ENCODE results near the gene LEMD3.
"Not testable (repeated sequence)": the region's sequence is repeated elsewhere in the genome, so short reads cannot be mapped to it uniquely, and the experiment has no call there.

DNA sequence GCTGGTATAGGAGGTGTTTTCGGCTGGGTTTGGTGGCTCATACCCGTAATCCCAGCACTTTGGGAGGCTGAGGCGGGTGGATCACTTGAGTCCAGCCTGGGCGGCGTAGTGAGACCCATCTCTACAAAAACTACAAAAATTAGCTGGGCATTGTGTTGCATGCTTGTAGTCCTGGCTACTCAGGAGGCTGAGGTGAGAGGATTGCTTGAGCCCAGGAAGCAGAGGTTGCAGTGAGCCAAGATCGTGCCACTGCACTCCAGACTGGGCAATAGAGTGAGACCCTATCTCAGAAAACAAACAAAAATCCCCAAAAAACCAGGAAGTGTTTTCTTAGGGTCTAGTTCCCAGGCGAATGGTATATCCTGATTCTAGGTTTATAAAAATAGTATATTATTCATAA, 116.1 kb downstream of the LEMD3 start:
- TF ChIP-seq REST (IDR thresholded peaks at IDR 0.05; ENCODE audit: insufficient read depth in 1 of 2, low read depth in 2 of 2, low read length in 1 of 2); POLR2AphosphoS5 (IDR thresholded peaks at IDR 0.05; ENCODE audit: low read depth, low read length); SIN3A (IDR thresholded peaks at IDR 0.05; ENCODE audit: borderline replicate concordance, insufficient read depth, low read depth, low read length): not testable (repeated sequence)
- TF ChIP-seq, protein P1, sequence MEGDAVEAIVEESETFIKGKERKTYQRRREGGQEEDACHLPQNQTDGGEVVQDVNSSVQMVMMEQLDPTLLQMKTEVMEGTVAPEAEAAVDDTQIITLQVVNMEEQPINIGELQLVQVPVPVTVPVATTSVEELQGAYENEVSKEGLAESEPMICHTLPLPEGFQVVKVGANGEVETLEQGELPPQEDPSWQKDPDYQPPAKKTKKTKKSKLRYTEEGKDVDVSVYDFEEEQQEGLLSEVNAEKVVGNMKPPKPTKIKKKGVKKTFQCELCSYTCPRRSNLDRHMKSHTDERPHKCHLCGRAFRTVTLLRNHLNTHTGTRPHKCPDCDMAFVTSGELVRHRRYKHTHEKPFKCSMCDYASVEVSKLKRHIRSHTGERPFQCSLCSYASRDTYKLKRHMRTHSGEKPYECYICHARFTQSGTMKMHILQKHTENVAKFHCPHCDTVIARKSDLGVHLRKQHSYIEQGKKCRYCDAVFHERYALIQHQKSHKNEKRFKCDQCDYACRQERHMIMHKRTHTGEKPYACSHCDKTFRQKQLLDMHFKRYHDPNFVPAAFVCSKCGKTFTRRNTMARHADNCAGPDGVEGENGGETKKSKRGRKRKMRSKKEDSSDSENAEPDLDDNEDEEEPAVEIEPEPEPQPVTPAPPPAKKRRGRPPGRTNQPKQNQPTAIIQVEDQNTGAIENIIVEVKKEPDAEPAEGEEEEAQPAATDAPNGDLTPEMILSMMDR (IDR thresholded peaks at IDR 0.05), result not testable (repeated sequence)
